HG03521 (cell line): Measurements from ENCODE around the gene CYP3A5.
"Not testable (repeated sequence)": the region's sequence is repeated elsewhere in the genome, so short reads cannot be mapped to it uniquely, and the experiment has no call there.

Source experiments
- ATAC-seq: cut with Tn5 transposase; IDR thresholded peaks from one replicate; pipeline ENCODE4 v1.9.1; 2021; ENCODE audit warnings: mild to moderate bottlenecking, moderate library complexity; ENCODE audit not compliant: unreplicated experiment

The CYP3A5 gene

DNA sequence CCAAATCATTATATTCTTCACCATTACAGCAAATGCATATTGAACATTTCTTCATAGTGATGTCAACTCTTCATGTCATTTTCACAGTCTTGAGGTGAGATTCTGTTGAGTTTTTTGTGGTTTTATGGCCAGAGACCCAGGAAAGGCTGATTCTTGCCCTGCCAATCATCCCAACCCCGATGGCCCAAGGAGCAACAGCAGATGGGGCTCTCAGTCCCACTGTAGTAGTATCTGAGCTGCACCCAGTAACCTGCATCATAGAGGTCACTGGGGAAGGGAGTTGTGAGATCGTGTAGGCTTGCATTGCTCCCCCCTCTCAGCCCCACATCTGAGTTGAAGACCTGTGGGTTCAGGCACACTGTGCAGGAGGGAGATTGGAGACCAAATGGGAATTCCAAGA is 36.3 kb downstream of the CYP3A5 start:
- ATAC-seq: no peak

DNA sequence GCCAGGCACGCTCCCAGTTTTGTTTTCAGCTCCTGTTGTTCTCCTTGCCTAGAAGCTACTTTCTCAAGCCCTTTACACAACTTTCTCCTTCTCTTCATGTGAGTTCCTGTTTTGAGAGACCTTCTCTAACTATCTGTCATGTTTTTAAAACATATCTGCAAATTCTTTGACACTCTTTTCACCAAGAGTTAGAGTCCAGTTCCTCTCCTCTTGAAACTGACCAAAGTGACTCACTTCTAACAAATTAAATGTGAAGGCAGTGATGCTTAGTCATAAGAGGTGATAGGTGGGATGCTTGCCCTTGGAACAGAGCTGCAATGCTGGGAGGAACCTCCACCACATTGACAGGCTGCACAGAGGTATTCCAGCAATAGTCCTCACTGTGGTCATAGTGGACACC is 37.8 kb downstream of the CYP3A5 start:
- no peak for ATAC-seq

DNA sequence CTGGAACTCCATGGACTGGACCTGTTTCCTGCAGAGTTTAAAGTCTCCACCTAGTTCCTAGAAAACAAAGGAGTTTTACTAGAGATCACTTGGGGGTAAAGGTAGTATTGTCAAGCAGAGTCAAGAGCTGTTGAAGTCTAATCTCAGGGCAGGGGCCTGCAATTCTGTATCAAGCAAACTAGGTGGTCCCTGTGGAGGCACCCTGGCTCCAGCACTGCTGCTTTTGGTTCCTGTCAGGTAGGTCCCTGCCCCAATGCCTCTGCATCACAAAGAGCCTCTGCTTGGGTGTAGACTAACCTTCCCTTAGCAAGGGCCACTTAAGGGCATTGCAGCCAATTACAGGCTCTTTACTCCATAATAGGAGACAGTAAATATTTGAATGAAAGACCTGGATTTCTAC is 40.5 kb downstream of the CYP3A5 start:
- ATAC-seq: no peak

DNA sequence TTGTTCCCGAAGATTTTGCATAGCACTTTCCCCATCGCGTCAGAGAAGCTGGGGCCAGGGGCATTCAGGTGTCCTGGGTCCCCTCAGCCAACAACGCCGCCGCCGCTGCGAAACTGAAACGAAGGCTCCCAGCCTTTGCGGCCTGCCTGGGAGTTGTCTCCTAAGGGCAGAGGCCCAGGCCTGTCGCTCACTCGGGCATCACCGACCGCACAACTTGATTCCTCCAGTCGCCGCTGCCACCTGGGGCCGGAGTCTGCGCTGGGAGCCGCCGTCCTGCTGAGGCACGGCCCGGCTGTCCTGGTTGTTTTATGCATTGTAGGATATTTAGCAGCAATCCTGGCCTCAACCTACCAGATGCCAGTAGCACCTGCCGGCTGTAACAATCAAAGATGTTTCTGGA is 41.1 kb downstream of the CYP3A5 start:
- ATAC-seq: no peak

DNA sequence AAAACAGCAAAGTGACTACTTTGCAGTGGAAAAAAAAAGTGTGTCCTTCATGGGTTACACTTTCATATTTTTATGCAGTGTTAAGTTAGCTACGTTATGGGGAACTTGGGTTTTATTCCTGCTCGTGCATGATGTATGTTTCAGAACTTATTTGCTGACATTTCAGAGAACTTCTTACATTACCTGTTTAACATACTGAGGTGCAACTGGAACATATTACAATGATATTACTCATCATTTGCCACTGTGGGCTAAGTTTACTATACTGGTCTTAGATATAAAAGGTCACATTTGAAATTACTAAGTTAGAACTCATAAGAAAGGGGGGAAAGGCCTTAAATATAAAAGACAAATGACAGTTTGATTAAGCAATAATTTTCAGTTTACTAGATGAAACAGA is 42.4 kb downstream of the CYP3A5 start:
- not testable (repeated sequence) for ATAC-seq

DNA sequence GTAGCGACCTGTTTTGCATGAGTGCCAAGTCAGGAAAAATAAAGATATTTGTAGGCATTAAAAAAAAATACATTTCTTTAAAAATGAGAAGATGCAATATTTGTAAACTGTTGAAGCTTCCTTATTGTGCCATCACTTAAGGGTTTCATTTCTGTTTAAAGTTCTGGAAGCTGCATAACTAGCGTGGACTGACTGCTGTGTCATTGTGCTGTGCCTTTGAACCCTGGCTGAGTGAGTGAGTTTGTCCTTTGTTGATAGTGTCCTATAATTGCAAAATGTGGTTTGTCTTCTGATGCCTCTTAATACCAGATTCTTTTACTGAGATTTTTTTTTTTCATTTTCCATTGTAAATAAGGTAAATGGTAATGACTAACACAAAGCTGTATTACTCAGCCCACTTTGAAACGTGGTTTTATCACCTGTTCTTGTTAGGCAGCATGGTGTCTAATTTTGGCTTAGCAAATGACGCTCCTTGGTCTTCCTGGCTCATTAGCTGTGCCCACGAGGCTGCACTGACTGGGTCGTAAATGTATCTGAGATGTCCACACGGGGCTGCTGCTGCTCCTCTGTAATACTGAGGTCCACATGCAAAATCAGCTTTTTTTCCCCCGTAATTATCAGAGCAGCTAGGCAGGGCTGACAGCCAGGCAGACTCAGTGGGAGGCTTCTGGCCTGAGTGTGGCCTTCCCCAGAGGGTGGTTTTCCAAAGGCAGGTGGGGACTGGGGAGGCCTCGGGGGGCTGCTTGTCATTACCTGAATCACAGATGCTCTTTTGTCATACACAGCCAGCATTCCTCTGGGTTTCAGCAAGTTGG is 48.3 kb downstream of the CYP3A5 start:
- no peak for ATAC-seq

DNA sequence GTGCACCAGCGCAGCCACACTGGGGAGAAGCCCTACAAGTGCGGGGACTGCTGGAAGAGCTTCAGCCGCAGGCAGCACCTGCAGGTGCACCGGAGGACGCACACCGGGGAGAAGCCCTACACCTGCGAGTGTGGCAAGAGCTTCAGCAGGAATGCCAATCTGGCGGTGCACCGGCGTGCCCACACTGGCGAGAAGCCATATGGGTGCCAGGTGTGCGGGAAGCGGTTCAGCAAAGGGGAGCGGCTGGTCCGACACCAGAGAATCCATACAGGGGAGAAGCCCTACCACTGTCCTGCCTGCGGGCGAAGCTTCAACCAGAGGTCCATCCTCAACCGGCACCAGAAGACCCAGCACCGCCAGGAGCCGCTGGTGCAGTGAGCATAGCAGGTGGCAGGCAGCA is 50.2 kb downstream of the CYP3A5 start:
- no peak for ATAC-seq

DNA sequence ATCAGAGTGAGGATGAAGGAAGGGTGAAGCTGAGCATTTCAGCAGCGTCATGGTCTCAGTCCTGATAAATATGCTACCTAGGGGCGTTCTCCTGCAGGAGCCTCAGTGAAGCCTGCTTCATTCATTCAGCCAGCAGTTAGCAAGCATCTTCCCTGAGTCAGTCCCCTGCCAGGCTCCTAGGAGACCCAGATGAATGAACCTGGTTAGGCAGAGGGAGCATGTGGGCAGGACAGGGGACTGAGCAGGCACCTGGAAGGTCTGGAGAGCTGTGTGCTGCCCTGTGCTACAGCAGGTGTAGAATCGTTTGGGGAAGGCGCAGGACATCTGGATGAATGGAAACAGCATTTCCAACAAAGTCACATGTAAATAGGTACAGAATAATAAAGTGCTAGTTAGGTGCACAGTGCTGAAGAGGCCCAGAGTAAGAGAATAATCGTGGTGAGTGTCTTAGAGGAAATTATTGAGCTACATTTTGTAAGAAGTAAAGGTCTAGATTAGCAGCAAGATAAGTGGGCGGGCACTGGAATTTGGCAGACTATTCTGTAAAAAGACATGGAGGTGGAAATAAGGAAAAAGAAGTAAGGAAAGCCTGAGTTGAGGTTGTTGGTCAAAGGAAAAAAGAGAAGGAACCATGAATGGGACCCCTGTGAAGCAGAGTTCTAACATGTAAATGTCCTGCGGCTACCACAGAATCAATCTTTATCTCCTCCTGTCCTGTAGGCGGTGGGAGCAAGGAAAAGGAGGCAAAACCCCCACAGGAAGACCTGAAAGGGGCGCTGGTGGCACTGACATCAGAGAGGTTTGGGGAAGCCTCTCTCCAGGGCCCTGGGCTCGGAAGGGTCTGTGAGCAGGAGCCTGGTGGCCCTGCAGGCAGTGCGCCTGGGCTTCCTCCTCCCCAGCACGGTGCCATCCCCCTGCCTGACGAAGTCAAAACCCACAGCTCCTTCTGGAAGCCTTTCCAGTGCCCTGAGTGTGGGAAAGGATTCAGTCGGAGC is 51.0 kb downstream of the CYP3A5 start:
- no peak for ATAC-seq

DNA sequence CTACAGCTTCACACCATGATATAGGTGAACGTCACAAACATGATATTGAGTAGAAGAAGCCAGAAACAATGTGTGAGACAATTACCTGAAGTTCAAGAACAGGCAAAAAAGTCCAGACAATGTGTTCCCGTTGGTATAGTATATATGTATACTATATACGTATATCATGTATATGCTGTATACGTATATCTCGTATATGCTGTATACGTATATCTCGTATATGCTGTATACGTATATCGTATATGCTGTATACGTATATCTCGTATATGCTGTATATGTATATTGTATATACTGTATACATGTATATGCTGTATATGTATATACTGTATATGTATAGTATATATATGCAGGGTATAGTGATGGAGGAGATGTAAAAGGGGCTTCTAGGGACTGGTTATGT is 52.3 kb downstream of the CYP3A5 start:
- ATAC-seq: no peak

DNA sequence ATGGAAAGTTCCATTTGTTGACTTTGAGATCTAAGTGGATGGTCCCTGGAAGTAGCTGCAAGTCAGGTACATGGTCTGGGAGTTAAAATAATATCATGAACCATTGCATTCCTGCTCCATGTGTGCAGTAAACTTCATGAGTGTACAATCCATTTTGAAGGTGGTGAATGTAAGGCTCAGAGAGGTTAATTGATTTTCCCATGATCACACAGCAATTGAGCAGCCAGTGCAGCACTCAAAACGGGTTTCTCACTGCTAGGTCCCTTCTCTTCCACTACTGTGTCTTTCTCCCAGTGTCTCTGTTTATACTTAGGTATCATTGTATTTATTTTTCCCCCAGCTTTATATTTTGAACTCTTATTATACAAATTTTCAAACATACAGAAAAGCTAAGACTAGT is 53.1 kb downstream of the CYP3A5 start:
- no peak for ATAC-seq

DNA sequence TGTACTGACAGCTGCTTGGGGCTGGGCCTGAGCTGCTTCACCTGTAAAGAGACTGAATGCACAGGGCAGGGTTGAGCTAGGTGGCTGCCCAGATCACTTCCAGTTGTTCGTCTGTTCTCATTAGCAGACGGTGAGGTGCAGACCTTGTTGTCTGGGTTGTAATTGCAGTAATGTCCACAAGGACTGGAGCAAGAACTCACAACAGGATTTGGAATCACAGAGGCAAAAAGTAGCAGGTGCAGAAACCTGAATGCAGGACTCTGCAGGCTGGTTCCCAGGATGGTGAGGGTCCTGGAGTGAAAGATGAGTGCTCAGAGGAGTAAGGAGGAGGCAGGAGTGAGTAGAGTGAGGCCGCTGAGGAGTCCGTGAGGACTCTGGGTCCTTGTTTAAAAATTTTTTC is 53.8 kb downstream of the CYP3A5 start:
- no peak for ATAC-seq

DNA sequence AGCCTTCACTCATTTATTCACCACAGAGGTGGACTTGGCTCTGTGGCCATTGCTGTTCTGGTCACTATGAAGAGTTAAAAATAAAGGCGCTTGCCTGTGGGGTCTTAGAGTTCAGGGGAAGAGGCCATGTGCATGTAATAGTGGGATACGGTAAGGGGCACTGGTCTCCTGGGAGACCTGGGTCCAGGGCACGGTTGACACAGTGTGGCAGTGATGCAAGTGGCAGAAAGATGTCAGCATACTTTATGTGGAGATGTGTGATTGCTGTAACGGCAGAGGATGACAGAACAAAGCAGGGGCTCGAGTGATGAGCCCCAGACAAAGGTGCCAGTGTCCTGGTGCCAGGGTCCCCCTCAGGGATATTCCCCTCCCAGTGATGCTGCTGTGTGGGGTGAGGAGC is 54.5 kb downstream of the CYP3A5 start:
- no peak for ATAC-seq

DNA sequence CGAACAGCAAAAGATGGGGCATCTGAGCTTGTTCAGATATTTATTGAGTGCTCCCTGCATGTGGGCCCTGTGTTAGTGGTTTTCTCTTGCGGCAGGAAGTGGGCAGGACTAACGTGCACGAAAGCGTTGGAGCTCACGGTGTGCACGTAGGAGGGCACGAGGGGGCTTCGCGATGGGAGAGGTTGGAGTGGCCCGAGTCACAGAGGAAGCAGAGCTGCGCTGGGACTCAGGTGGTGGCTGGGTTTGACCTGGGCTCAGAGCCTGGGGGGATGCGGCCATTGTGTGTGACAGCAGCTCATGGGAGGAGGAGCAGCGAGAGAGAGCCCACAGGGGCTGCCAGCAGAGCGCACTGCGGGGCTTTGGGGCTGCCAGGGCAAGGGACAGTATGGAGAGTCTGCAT is 55.3 kb downstream of the CYP3A5 start:
- no peak for ATAC-seq

DNA sequence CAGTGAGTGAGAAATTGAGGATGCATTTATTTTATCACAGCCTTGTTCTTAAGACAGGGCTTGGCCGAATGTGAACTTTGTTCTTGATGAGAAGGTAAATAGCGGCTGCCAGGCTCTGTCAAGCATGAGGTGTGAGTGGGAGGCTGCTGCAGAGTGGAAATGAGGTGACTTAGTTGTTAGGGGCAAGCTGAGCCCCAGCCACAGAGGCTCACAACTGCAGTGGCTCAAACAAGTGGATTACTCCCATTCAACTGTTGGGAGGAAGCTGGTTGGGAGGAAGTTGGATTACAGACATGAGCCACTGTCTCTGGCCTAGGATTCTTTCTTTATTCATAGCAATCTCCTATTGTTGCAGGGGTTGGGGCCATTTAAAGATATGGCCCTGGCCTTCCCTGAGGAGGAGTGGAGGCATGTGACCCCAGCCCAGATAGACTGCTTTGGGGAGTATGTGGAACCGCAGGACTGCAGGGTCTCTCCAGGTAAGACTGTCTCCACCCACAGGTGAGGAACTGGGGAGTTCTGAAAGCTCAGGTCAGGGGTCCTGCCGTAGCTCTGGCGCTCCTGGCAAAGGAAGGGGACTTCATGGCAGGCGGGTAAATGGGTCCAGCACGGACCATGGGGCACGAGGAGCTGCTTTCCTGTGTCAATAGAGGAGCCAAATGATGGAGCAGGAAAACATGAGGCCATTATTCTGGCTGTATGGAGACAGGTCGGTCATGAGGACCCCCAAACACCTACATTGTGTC is 55.9 kb downstream of the CYP3A5 start:
- no peak for ATAC-seq

DNA sequence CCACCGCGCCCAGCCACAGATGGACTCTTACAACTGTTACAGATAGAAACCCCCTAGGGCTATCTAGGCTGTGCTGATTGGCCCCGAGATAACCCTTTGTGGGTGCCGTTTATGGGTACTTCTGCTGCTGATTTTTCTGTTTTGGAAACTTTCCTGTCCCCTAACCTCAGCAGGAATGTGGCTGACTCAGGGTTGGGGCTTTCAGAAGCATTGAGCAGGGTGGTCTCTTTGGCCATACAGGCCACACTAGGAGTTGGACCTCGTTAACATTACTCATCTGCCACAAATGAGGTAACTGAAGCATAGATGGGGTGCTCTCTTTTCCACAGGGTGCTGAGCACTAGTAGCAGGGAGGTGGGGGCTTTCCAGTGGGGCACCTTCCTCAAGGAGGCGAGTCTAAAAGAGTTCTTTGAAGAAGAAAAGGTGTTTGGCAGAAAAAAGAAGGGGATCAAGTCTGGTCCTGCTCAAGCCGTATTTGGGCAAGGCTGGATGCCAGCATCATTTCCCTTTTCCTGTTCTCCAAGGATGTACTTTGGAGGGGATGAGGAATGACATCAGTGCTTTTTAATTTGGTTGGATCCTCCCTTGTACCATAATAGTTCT is 56.6 kb downstream of the CYP3A5 start:
- no peak for ATAC-seq

DNA sequence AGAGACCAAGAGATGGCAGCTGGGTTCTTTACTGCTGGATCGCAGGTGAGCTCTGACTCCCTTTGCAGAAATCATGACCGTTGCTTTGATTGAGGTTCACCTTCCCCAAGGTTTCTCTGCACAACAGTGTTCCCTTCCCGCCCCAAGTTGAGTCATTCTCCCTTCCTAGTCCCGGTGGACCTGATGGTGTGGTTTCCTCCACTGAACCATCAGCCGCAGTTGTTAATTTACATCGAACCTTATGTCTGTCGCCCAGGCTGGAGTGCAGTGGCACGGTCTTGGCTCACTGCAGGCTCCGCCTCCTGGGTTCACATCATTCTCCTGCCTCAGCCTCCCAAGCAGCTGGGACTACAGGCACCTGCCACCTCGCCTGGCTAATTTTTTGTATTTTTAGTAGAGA is 57.2 kb downstream of the CYP3A5 start:
- ATAC-seq: no peak

DNA sequence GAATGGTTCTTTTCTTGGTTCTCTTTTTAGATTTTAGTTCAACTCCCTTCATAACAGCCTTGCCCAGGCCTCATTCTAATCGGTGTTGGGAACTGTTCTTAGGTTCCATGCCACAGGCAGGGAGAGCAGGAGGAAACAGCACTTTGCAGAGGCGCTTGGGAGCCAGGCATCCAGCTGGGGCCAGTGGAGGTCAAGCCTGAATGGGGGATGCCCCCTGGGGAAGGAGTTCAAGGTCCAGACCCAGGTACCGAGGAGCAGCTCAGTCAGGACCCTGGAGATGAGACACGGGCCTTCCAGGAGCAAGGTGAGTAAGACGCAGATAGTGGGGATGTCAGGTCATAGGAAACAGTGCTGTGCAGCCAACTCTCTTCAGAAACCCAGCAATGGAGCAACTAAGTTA is 58.5 kb downstream of the CYP3A5 start:
- ATAC-seq: no peak

DNA sequence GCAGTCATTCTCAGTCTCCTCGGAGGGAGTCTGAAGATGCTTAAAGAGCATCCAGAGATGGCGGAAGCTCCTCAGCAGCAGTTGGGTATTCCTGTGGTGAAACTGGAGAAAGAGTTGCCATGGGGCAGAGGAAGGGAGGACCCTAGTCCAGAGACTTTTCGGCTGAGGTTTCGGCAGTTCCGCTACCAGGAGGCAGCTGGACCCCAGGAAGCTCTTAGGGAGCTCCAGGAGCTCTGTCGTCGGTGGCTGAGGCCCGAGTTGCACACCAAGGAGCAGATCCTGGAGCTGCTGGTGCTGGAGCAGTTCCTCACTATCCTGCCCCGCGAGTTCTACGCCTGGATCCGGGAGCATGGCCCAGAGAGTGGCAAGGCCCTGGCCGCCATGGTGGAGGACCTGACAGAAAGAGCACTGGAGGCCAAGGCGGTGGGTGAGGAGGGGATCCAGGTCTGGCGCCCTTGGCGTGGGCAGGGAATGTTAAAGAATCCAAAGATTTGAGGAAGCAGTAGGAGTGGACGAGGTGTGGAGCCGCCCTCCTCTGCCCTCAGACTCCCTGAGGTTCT is 60.1 kb downstream of the CYP3A5 start:
- ATAC-seq: no peak

DNA sequence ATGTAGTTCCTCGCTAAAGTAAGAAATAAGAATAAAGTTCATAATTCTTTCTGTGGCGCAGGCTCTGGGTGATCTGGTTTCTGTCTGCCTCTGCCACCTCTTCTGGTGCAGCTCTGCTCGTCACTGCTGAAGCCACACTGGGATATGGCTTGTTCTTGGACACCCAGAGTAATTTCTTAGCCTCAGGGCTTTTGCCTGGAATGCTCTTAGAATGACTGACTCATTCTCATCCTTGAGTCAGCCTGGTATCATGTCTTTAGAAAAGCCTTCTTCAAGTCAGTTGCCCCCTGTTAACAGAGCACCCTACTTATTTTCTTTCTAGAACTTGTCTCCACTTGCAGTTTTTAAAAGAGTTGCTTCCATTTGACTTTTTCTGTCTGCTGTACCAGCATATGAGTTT is 61.1 kb downstream of the CYP3A5 start:
- ATAC-seq: no peak

DNA sequence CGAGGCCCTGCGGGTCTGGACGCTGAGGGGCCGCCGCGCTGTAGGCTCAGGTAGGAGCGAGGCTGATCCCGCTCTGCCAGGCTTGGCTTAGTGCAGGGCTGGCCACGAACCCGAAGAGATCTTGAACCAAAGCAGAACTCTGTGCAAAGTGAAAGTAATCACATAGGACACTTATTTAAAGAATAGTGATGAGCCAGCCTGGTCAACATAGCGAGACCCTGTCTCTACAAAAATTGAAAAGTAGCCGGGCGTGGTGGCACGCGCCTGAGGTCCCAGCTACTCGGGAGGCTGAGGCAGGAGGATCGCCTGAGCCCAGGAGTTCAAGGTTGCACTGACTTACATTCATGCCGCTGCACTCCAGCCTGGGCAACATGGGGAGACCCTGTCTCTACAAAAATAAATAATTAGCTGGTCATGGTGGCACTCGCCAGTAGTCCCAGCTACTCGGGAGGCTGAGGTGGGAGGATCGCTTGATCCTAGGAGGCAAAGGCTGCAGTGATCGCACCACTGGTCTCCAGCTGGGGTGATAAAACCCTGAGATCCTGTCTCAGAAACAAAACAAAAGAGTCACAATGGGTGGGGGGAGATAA is 62.5 kb downstream of the CYP3A5 start:
- ATAC-seq: no peak
